OCI-LY3 (cell line): ENCODE data around the gene TMSB10.

Experiments
- H2AFZ ChIP-seq: fragments of 200-600, 300-600 bp; shearing (Covaris generic); 2 replicates; pipeline ENCODE4 v1.6.0; 2014; ENCODE audit warnings: antibody characterized with exemption, low read depth, low read length
- H3K27ac ChIP-seq: fragments of 200-600, 300-600 bp; sonication (generic); 2 replicates; pipeline ENCODE4 v1.5.1; 2014; ENCODE audit warnings: mild to moderate bottlenecking, low read length, moderate library complexity, mixed read lengths
- H3K27me3 ChIP-seq: fragments of 200-600, 300-600 bp; sonication (generic); 2 replicates; pipeline ENCODE4 v1.6.1; 2014; ENCODE audit warnings: low read depth, low read length, mixed read lengths
- H3K36me3 ChIP-seq: fragments of 200-600, 300-600 bp; sonication (generic); replicated peaks from 2 replicates; pipeline ENCODE3; 2014; ENCODE audit warnings: low read depth, low read length, mixed read lengths
- H3K4me1 ChIP-seq: fragments of 300-600, 200-600 bp; sonication (generic); 2 replicates; pipeline ENCODE4 v1.6.1; 2014; ENCODE audit warnings: low read length, mixed read lengths
- H3K4me2 ChIP-seq: fragments of 200-600, 300-600 bp; sonication (generic); 2 replicates; pipeline ENCODE4 v1.6.1; 2014; ENCODE audit warnings: low read length, mixed read lengths
- H3K4me3 ChIP-seq: fragments of 300-600, 200-600 bp; sonication (generic); 2 replicates; pipeline ENCODE4 v1.5.1; 2014; ENCODE audit warnings: antibody characterized with exemption, mild to moderate bottlenecking, low read length, moderate library complexity
- H3K79me2 ChIP-seq: fragments of 300-600, 200-600 bp; shearing (Covaris generic); 2 replicates; pipeline ENCODE4 v1.6.1; 2014; ENCODE audit warnings: mild to moderate bottlenecking, low read length, mixed read lengths
- H3K9ac ChIP-seq: fragments of 300-600, 200-600 bp; shearing (Covaris generic); 2 replicates; pipeline ENCODE4 v1.6.0; 2014; ENCODE audit warnings: mild to moderate bottlenecking, low read length, moderate library complexity
- H3K9me3 ChIP-seq: fragments of 200-600, 300-600 bp; shearing (Covaris generic); 2 replicates; pipeline ENCODE4 v1.6.1; 2014; ENCODE audit warnings: low read length, mixed read lengths; ENCODE audit not compliant: insufficient read depth
- H4K20me1 ChIP-seq: fragments of 200-600, 300-600 bp; sonication (generic); 2 replicates; pipeline ENCODE4 v1.6.1; 2016; ENCODE audit warnings: low read length, mixed read lengths; ENCODE audit not compliant: insufficient read depth
- CTCF ChIP-seq: fragments of 200-600, 300-600 bp; sonication (generic); IDR thresholded peaks from 2 replicates; pipeline ENCODE4 v1.5.1; 2014; ENCODE audit warnings: antibody characterized with exemption, low read length, low read depth
- EZH2phosphoT487 ChIP-seq: fragments of 200-600 bp; shearing (Covaris generic); IDR thresholded peaks from 2 replicates; pipeline ENCODE4 v1.6.1; 2018; ENCODE audit warnings: antibody characterized with exemption, mixed run types, low read depth

The TMSB10 gene

GRCh38 chr2:84899304-84900204 is 5.9 kb upstream of the TMSB10 start:
- Histone ChIP-seq H3K9ac (no peak overlapping the region), H3K4me3 (no peak overlapping the region), H3K27ac (peak overlapping the region; percentile 95), H3K36me3 (peaks cover 4% of the 10 kb centered on the region), H2AFZ (no peak overlapping the region), H3K9me3 (peaks cover 4% of the 10 kb centered on the region; the same call in 1 of the 2 replicates), H3K4me2 (no peak overlapping the region), H4K20me1 (no peaks in the 10 kb centered on the region), H3K79me2 (no peaks in the 10 kb centered on the region), H3K27me3 (peaks cover 6% of the 10 kb centered on the region; the same call in 1 of the 2 replicates), H3K4me1 (peaks cover 59% of the 10 kb centered on the region)
- TF ChIP-seq CTCF (no peak), EZH2phosphoT487 (no peak)

GRCh38 chr2:84900971-84901370 is 4.5 kb upstream of the TMSB10 start:
- Histone ChIP-seq H3K4me2 (peak overlapping the region; percentile 5; the same call in 1 of the 2 replicates), H3K79me2 (peaks cover 5% of the 10 kb centered on the region), H4K20me1 (no peaks in the 10 kb centered on the region), H3K27ac (no peak overlapping the region), H3K9ac (no peak overlapping the region), H3K4me3 (no peak overlapping the region), H2AFZ (no peak overlapping the region), H3K27me3 (peaks cover 8% of the 10 kb centered on the region; the same call in 1 of the 2 replicates), H3K36me3 (peaks cover 4% of the 10 kb centered on the region), H3K9me3 (peaks cover 4% of the 10 kb centered on the region; the same call in 1 of the 2 replicates), H3K4me1 (peaks cover 54% of the 10 kb centered on the region)
- TF ChIP-seq CTCF: no peak
- TF ChIP-seq EZH2phosphoT487: no peak

GRCh38 chr2:84901593-84902120 is 3.8 kb upstream of the TMSB10 start:
- no peak for TF ChIP-seq CTCF
- TF ChIP-seq EZH2phosphoT487: no peak
- H3K9me3 ChIP-seq: peaks cover 4% of the 10 kb centered on the region; the same call in 1 of the 2 replicates
- peaks cover 52% of the 10 kb centered on the region for H3K4me1 ChIP-seq

GRCh38 chr2:84902526-84902925 is 2.9 kb upstream of the TMSB10 start:
- no peak overlapping the region for H3K27ac ChIP-seq
- peaks cover 14% of the 10 kb centered on the region for H4K20me1 ChIP-seq
- H3K27me3 ChIP-seq: peaks cover 8% of the 10 kb centered on the region; the same call in 1 of the 2 replicates
- peaks cover 4% of the 10 kb centered on the region; the same call in 1 of the 2 replicates for H3K9me3 ChIP-seq
- H3K4me2 ChIP-seq: no peak overlapping the region
- H2AFZ ChIP-seq: no peak overlapping the region
- H3K4me3 ChIP-seq: no peak overlapping the region
- H3K4me1 ChIP-seq: peaks cover 51% of the 10 kb centered on the region
- H3K36me3 ChIP-seq: peaks cover 17% of the 10 kb centered on the region
- TF ChIP-seq EZH2phosphoT487 (no peak), CTCF (no peak)
- peaks cover 21% of the 10 kb centered on the region for H3K79me2 ChIP-seq
- no peak overlapping the region for H3K9ac ChIP-seq

More at GRCh38 chr2:84901593-84902120, 3.8 kb upstream of the TMSB10 start:
- no peak overlapping the region for H3K4me3 ChIP-seq
- H3K27ac ChIP-seq: no peak overlapping the region
- H3K79me2 ChIP-seq: peaks cover 12% of the 10 kb centered on the region
- peaks cover 5% of the 10 kb centered on the region for H4K20me1 ChIP-seq
- H3K4me2 ChIP-seq: peak overlapping the region; percentile 5; the same call in 1 of the 2 replicates
- H3K9ac ChIP-seq: no peak overlapping the region
- peaks cover 8% of the 10 kb centered on the region; the same call in 1 of the 2 replicates for H3K27me3 ChIP-seq
- peaks cover 10% of the 10 kb centered on the region for H3K36me3 ChIP-seq
- no peak overlapping the region for H2AFZ ChIP-seq
